Stimulated activated CD8-positive, alpha-beta memory T cell treated with anti-CD3 and anti-CD28 coated beads, Interleukin-12 subunit alpha, Interleukin-12 subunit beta, amount 100 ng/mL, for 24 hours (primary cell): ENCODE measurements around the gene ACOX2.

Experiments
- DNase-seq: peaks from one replicate; pipeline ENCODE4 v3.0.0-alpha.2; 2020; ENCODE audit errors: extremely low read depth

The ACOX2 gene

DNA sequence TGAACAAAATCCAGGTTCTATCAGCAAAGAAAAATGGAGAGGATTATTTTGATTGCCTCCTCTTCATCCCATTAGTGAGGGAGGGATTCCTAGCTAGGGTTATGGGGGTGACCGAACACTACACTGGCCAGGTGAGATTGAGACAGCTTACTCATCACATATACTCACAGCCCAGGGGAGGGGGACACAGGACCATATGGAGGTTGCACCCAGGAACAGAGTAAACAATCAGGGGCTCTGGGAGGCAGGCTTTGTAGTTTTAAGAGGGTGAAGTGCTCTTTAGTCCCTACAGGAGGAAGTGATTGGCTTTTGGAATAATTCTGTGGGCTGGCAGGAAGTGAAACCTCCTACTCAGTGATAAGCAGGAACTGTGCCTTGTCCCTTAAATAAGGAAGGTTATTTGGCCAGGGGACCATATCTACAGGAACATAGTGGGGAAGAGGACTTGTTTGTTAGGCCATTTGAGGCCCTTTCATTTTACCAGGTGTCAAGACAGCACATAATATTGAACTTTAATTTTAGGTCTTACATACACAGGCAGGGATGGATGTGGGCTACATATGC is 62.6 kb downstream of the ACOX2 start:
- no peak for DNase-seq

- no peak for DNase-seq
Observed at GRCh38 chr3:58473275-58473674, 63.7 kb downstream of the ACOX2 start.

GRCh38 chr3:58471025-58471887 is 65.7 kb downstream of the ACOX2 start:
- no peak for DNase-seq

GRCh38 chr3:58470363-58471024 is 66.5 kb downstream of the ACOX2 start:
- no peak for DNase-seq

GRCh38 chr3:58469096-58469495 is 67.9 kb downstream of the ACOX2 start:
- DNase-seq: no peak

GRCh38 chr3:58466899-58467563 is 70.0 kb downstream of the ACOX2 start:
- no peak for DNase-seq

- DNase-seq: no peak
Observed at GRCh38 chr3:58464866-58465265, 72.1 kb downstream of the ACOX2 start.

DNA sequence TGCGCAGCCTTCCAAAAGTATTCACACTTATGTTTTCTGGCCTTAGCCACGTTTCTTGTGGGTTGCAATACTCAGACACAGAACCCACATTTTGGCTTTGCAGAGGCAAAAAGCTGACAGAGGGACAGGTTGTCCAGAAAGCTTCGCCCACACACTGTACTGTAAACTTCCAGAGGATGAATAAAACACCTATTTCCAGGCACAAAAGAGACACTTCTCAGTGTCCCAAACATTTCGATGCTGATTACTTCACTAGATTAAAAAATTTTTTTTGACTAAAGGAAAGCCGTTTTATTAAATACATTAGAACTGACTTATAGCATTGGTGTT is 73.1 kb downstream of the ACOX2 start:
- DNase-seq: no peak

- DNase-seq: peak; percentile 57
Observed at GRCh38 chr3:58463181-58463941, 73.6 kb downstream of the ACOX2 start.

GRCh38 chr3:58462829-58463180 is 74.2 kb downstream of the ACOX2 start:
- DNase-seq: no peak

DNA sequence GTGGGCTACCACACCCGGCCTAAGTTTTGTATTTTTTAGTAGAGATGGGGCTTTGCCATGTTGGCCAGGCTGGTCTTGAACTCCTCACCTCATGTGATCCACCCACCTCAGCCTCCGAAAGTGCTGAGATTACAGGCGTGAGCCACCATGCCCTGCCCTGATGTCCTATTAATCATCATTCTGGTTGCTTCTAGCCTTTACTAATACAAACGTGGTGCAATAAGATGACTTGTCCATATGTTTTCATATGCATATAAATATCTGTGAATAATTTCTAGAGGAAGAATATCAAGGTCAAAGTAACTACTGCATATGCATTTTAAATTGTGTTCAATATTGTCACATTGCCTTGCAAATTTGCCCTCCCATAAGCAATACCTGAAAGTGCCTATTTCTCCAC is 77.8 kb downstream of the ACOX2 start:
- no peak for DNase-seq
